ENCODE data around the gene DDX1. TPM values are rescaled to one million over a fixed set of nuclear protein-coding genes. Genes with fewer than 3 reads are reported as not detected.

The DDX1 gene
- total RNA-seq, 1 donor from 2014 or later: 77.0 TPM

GRCh38 chr2:15641530-15641982 lies 49.9 kb downstream of the DDX1 start:
- no peak overlapping the region for H3K4me3 ChIP-seq (ENCODE audit: low read depth, low read length)
- DNase-seq (ENCODE audit: low read depth): no peak
- no peak for TF ChIP-seq CTCF (conservative IDR thresholded peaks at IDR 0.05; ENCODE audit: low read depth, low read length)

GRCh38 chr2:15642011-15642814 lies 50.5 kb downstream of the DDX1 start:
- no peak for DNase-seq (ENCODE audit: low read depth)
- no peak overlapping the region for H3K4me3 ChIP-seq (ENCODE audit: low read depth, low read length)
- no peak for TF ChIP-seq CTCF (conservative IDR thresholded peaks at IDR 0.05; ENCODE audit: low read depth, low read length)

- TF ChIP-seq CTCF (conservative IDR thresholded peaks at IDR 0.05; ENCODE audit: low read depth, low read length): no peak
- DNase-seq (ENCODE audit: low read depth): peak; percentile 68
- H3K4me3 ChIP-seq (ENCODE audit: low read depth, low read length): no peak overlapping the region
Observed at GRCh38 chr2:15642815-15643500, 51.3 kb downstream of the DDX1 start.

- no peak overlapping the region for H3K4me3 ChIP-seq (ENCODE audit: low read depth, low read length)
- no peak for TF ChIP-seq CTCF (conservative IDR thresholded peaks at IDR 0.05; ENCODE audit: low read depth, low read length)
- no peak for DNase-seq (ENCODE audit: low read depth)
Observed at GRCh38 chr2:15643791-15644585, 52.3 kb downstream of the DDX1 start.

- no peak overlapping the region for H3K4me3 ChIP-seq (ENCODE audit: low read depth, low read length)
- DNase-seq (ENCODE audit: low read depth): no peak
- no peak for TF ChIP-seq CTCF (conservative IDR thresholded peaks at IDR 0.05; ENCODE audit: low read depth, low read length)
Observed at GRCh38 chr2:15645300-15645699, 53.6 kb downstream of the DDX1 start.

GRCh38 chr2:15645720-15646385 lies 54.2 kb downstream of the DDX1 start:
- DNase-seq (ENCODE audit: low read depth): no peak

More at GRCh38 chr2:15645720-15646385, 54.2 kb downstream of the DDX1 start:
- TF ChIP-seq CTCF (conservative IDR thresholded peaks at IDR 0.05; ENCODE audit: low read depth, low read length): no peak
- no peak overlapping the region for H3K4me3 ChIP-seq (ENCODE audit: low read depth, low read length)

Data from epithelial cell of proximal tubule (primary cell).